HepG2 (cell line): ENCODE data around the gene SOWAHA. TPM values are rescaled to one million over a fixed set of nuclear protein-coding genes. Genes with fewer than 3 reads are reported as not detected.
A peak's percentile ranks its signal among the peaks of the same experiment; 100 is the strongest.

ENCODE experiments used
- ATAC-seq: fragments of 200-7000 bp; cut with Tn5 transposase; 3 replicates; pipeline ENCODE4 v1.9.1; 2020; ENCODE audit warnings: mild to moderate bottlenecking, moderate library complexity
- BruUV-seq: library from RNA; stranded (reverse); fragments of 400-500 nt; replicated peaks from 2 replicates; lab custom pipeline; 2021; lab: Mats Ljungman, UMichigan
- CTCF ChIA-PET: fragments of 300-600 bp; formaldehyde crosslinking; extraction: SDS; loops from one replicate; lab custom pipeline; 2021; ENCODE audit warnings: low total read pairs, inconsistent platforms, low intra/inter-chr PET ratio; lab: Yijun Ruan, JAX
- POLR2A ChIA-PET: fragments of 350-600 bp; sonication (Branson Sonifier 250); formaldehyde crosslinking; loops from one replicate; lab custom pipeline; 2020; ENCODE audit warnings: antibody characterized with exemption, inconsistent platforms; lab: Yijun Ruan, JAX
- DNase-seq: peaks from one replicate; pipeline ENCODE4 v3.0.0-alpha.2; 2015; ENCODE audit warnings: low spot score
- FAIRE-seq: peaks from 3 replicates; lab custom pipeline; 2011; peaks lifted over from hg19 to GRCh38; lab: Jason Lieb, UNC
- H2AFZ ChIP-seq: one replicate; pipeline ENCODE4 v1.6.1; 2011; ENCODE audit warnings: low read length, inconsistent platforms
- H3K27ac ChIP-seq: fragments of 300-600 bp; 3 replicates; pipeline ENCODE4 v1.8.0; 2011; ENCODE audit warnings: mixed run types, mild to moderate bottlenecking, mixed read lengths, low read length, inconsistent platforms; ENCODE audit not compliant: insufficient read depth; ENCODE audit errors: extremely low read length
- H3K27me3 ChIP-seq, 2 experiments: fragments of 200-600 bp in 1 of 2; 2 replicates in 1 of 2; 3 replicates in 1 of 2; pipeline versions ENCODE4 v1.6.0 to v1.8.0; 2011; ENCODE audit warnings: low read length in 2 of 2, mild to moderate bottlenecking in 2 of 2, moderate library complexity in 2 of 2, inconsistent platforms in 1 of 2; ENCODE audit not compliant: insufficient read depth in 2 of 2, control insufficient read depth in 1 of 2
- H3K36me3 ChIP-seq, 2 experiments: fragments of 200-600 bp in 1 of 2; replicated peaks in 1 of 2; 2 replicates in 1 of 2; 3 replicates in 1 of 2; pipeline versions ENCODE4 v1.5.1 to v1.8.0; 2011; ENCODE audit warnings: low read length in 2 of 2, inconsistent platforms in 1 of 2; ENCODE audit not compliant: insufficient read depth in 2 of 2, control insufficient read depth in 1 of 2
- H3K4me1 ChIP-seq: 2 replicates; pipeline ENCODE4 v1.5.1; 2012; ENCODE audit warnings: low read length, inconsistent platforms; ENCODE audit not compliant: insufficient read depth
- H3K4me2 ChIP-seq: 2 replicates; pipeline ENCODE4 v1.6.0; 2011; ENCODE audit warnings: low read depth, low read length, inconsistent platforms
- H3K4me3 ChIP-seq, 3 experiments: fragments of 200-600 bp in 1 of 3; sonication (generic), shearing (Covaris generic) in 1 of 3; replicated peaks in 1 of 3; 2 replicates each; pipeline ENCODE4 v1.5.1; 2011 to 2016; ENCODE audit warnings: low read length in 3 of 3, inconsistent platforms in 2 of 3, low read depth in 2 of 3, mild to moderate bottlenecking in 2 of 3, control low read depth in 1 of 3, mixed read lengths in 1 of 3; ENCODE audit not compliant: insufficient read depth in 1 of 3
- H3K79me2 ChIP-seq: one replicate; pipeline ENCODE4 v1.6.1; 2011; ENCODE audit warnings: low read length, inconsistent platforms; ENCODE audit not compliant: insufficient read depth
- H3K9ac ChIP-seq: 2 replicates; pipeline ENCODE4 v1.6.0; 2011; ENCODE audit warnings: mild to moderate bottlenecking, low read depth, low read length, inconsistent platforms; ENCODE audit not compliant: insufficient read depth
- H3K9me3 ChIP-seq: 2 replicates; pipeline ENCODE4 v1.5.1; 2012; ENCODE audit warnings: mild to moderate bottlenecking, low read length
- H4K20me1 ChIP-seq: 2 replicates; pipeline ENCODE4 v1.6.0; 2011; ENCODE audit warnings: inconsistent platforms, mild to moderate bottlenecking, low read length, moderate library complexity; ENCODE audit not compliant: insufficient read depth
- GATAD1 ChIP-seq: IDR thresholded peaks from 2 replicates; pipeline ENCODE4 v1.6.1; 2016; ENCODE audit warnings: missing genetic modification reagents, missing compliant biosample characterization
- ZNF354B ChIP-seq: sonication (generic); formaldehyde crosslinking; IDR thresholded peaks from 2 replicates; pipeline ENCODE4 v1.8.0; 2022; ENCODE audit warnings: mild to moderate bottlenecking, missing genetic modification reagents
- WGBS: methylation state at CpG from one replicate; pipeline ENCODE4 v1.1.6; 2017; ENCODE audit warnings: low lambda C conversion rate; 5-methylcytosine and 5-hydroxymethylcytosine counted together
- in situ Hi-C: cut with HindIII; loops from 2 replicates; pipeline ENCODE4 v1.10.0; 2017; ENCODE audit warnings: low pct_unique_long_range_greater_than_20kb; ENCODE audit not compliant: extremely low pct_ligation_motif_present
- intact Hi-C: fragments of 100-400 bp; cut with micrococcal nuclease; formaldehyde crosslinking; loops from one replicate; pipeline ENCODE4 v1.10.0; 2022; ENCODE audit not compliant: unreplicated experiment
- polyA plus RNA-seq, 8 experiments: library from polyadenylated mRNA; depleted of rRNA in 3 of 8; stranded (reverse) in 7 of 8; unstranded in 1 of 8; fragments of >200 nt; fragmentation: Illumina TruSeq in 4 of 8; extraction: Trizol in 4 of 8; gene quantifications; 2 replicates each; pipeline versions ENCODE4 v1.2.1 to v1.2.3, GENCODE V29; 2011 to 2016; ENCODE audit warnings: low read depth in 4 of 8, missing spikeins in 1 of 8, mixed read lengths in 1 of 8; ENCODE audit not compliant: insufficient read depth in 1 of 8
- total RNA-seq, 5 experiments: library from RNA; depleted of rRNA; stranded (reverse); fragments of >200 nt; fragmentation: Illumina TruSeq; extraction: Trizol; gene quantifications; 2 replicates each; pipeline ENCODE4 v1.2.3, GENCODE V29; 2016; ENCODE audit warnings: low read depth in 1 of 5
- TF ChIP-seq, protein P1 (sequence below): sonication (generic); formaldehyde crosslinking; IDR thresholded peaks from 2 replicates; pipeline ENCODE4 v1.4.0; 2020; ENCODE audit warnings: missing genetic modification reagents, borderline replicate concordance
- TF ChIP-seq, protein P2 (sequence below): sonication (generic); formaldehyde crosslinking; IDR thresholded peaks from 2 replicates; pipeline ENCODE4 v1.5.1; 2020; ENCODE audit warnings: missing genetic modification reagents, mild to moderate bottlenecking, borderline replicate concordance
- TF ChIP-seq, protein P3 (sequence below): sonication (generic); formaldehyde crosslinking; IDR thresholded peaks from 2 replicates; pipeline ENCODE4 v1.8.1; 2022; ENCODE audit warnings: mild to moderate bottlenecking, missing genetic modification reagents
- TF ChIP-seq, protein P4 (sequence below): sonication (generic); formaldehyde crosslinking; IDR thresholded peaks from 2 replicates; pipeline ENCODE4 v1.5.0; 2020; ENCODE audit warnings: missing genetic modification reagents, mild to moderate bottlenecking, borderline replicate concordance
- TF ChIP-seq, protein P5 (sequence below): sonication (generic); formaldehyde crosslinking; IDR thresholded peaks from 2 replicates; pipeline ENCODE4 v1.4.0; 2020; ENCODE audit warnings: mild to moderate bottlenecking, low read depth, missing genetic modification reagents

SOWAHA gene
- total and polyA plus RNA-seq, 2 of the 13 experiments (the other 11 are each of a cell fraction or from before 2014, with no cell fraction given): 0.95 to 1.9 TPM

DNA sequence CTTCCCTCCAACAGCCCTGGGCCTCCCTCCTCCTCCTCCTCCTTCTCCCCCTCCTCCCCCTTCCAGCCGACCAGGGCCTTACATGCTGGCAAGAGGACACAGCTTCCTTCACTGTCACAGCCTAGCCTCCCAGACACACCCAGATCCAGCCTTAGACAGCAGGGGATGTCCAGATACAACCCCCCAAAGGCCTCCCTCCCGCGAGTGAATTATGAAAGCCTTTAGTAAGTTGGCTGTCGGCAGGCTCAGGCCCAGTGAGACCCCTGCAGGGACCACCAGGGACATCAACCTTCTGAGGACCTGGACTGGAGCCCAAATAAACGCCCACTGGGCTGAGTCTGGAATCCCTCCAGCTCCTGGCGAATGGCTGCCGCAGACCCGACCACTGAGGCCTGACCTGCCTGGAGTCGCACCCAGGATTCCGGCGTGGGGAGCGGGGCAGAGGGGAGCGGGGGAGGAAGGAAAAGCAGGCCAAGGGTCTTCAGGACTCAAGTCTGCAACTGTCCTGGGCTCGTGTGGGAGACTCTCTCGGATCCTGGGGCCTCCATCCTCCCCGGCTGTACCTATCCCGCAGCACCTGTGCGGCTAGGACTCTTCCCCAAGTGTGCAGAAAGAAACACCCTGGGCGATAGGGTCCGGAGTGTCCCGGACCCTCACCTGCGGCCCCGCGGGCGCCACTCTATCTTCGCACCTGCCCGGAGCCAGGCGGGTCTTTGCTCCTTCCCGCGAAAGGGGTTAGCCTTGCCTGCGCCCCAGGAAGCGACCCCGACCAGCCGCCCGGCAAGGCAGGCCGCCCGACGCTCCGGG lies 36.8 kb upstream of the SOWAHA start (continued):
- TF ChIP-seq, protein P1, sequence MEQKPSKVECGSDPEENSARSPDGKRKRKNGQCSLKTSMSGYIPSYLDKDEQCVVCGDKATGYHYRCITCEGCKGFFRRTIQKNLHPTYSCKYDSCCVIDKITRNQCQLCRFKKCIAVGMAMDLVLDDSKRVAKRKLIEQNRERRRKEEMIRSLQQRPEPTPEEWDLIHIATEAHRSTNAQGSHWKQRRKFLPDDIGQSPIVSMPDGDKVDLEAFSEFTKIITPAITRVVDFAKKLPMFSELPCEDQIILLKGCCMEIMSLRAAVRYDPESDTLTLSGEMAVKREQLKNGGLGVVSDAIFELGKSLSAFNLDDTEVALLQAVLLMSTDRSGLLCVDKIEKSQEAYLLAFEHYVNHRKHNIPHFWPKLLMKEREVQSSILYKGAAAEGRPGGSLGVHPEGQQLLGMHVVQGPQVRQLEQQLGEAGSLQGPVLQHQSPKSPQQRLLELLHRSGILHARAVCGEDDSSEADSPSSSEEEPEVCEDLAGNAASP (CRISPR knock-in tag): no peak
- TF ChIP-seq GATAD1 (CRISPR knock-in tag): no peak
- TF ChIP-seq, protein P2, sequence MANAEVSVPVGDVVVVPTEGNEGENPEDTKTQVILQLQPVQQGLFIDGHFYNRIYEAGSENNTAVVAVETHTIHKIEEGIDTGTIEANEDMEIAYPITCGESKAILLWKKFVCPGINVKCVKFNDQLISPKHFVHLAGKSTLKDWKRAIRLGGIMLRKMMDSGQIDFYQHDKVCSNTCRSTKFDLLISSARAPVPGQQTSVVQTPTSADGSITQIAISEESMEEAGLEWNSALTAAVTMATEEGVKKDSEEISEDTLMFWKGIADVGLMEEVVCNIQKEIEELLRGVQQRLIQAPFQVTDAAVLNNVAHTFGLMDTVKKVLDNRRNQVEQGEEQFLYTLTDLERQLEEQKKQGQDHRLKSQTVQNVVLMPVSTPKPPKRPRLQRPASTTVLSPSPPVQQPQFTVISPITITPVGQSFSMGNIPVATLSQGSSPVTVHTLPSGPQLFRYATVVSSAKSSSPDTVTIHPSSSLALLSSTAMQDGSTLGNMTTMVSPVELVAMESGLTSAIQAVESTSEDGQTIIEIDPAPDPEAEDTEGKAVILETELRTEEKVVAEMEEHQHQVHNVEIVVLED (CRISPR knock-in tag): no peak

DNA sequence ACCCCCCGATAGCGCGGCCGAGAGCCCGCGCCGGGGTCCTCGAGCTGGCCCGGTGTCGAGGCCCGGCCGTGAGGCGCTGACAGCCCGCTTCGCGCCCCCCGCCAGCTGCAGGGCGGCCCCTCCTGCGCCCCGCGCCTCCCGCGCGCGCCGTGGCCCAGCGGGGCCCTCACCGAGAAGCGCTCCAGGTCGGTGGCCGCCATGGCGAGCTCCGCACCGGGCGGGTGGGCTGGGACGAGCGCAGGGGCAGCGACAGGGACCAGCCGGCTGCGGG lies 36.2 kb upstream of the SOWAHA start:
- Histone ChIP-seq H2AFZ (no peak overlapping the region), H3K4me2 (peak overlapping the region; percentile 75), H3K79me2 (peaks cover 38% of the 10 kb centered on the region), H3K4me3 (peak overlapping the region; percentile 66 to 93 (median 72); a peak in 5 of 6 replicates), H3K9me3 (no peaks in the 10 kb centered on the region), H4K20me1 (no peaks in the 10 kb centered on the region), H3K9ac (peak overlapping the region; percentile 84), H3K36me3 (no peaks in the 10 kb centered on the region), H3K4me1 (peaks cover 53% of the 10 kb centered on the region), H3K27me3 (no peaks in the 10 kb centered on the region), H3K27ac (peak overlapping the region; percentile 55)
- no peak for TF ChIP-seq ZNF354B
- TF ChIP-seq, protein P3, sequence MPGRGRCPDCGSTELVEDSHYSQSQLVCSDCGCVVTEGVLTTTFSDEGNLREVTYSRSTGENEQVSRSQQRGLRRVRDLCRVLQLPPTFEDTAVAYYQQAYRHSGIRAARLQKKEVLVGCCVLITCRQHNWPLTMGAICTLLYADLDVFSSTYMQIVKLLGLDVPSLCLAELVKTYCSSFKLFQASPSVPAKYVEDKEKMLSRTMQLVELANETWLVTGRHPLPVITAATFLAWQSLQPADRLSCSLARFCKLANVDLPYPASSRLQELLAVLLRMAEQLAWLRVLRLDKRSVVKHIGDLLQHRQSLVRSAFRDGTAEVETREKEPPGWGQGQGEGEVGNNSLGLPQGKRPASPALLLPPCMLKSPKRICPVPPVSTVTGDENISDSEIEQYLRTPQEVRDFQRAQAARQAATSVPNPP: 0 out of 2 replicates have a peak, but pooled peaks have one; percentile 29
- TF ChIP-seq, protein P4, sequence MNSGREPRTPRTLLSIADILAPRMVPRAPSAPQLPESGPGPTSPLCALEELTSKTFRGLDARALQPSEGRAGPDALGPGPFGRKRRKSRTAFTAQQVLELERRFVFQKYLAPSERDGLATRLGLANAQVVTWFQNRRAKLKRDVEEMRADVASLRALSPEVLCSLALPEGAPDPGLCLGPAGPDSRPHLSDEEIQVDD (CRISPR knock-in tag): no peak
- TF ChIP-seq, protein P5, sequence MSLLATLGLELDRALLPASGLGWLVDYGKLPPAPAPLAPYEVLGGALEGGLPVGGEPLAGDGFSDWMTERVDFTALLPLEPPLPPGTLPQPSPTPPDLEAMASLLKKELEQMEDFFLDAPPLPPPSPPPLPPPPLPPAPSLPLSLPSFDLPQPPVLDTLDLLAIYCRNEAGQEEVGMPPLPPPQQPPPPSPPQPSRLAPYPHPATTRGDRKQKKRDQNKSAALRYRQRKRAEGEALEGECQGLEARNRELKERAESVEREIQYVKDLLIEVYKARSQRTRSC (CRISPR knock-in tag): no peak
- POLR2A ChIA-PET: interaction anchor here (0.6 to 4.2 kb wide), 3 partner anchors 30 to 178 kb away, joined by 3 to 21 read pairs (median 10); no protein-coding TSS in a partner anchor
- BruUV-seq: no TSS peak
- DNase-seq: no peak
- in situ Hi-C loops (no loop called here), intact Hi-C loops (loop anchor here (2.0 kb wide), 2 partner anchors 30 to 44 kb away; no protein-coding TSS in a partner anchor)
- WGBS: no CpG with 5 or more reads among the region's 40 CpGs
- ATAC-seq: peak; percentile 23
- CTCF ChIA-PET: no interaction called here
- no peak for FAIRE-seq
